Limb (tissue), 2 donors: ENCODE results near the gene IL6R.
"Not testable (repeated sequence)": the region's sequence is repeated elsewhere in the genome, so short reads cannot be mapped to it uniquely, and the experiment has no call there.

ENCODE experiments used
- DNase-seq, 2 donors: peaks; one replicate each; pipeline ENCODE4 v3.0.0-alpha.2; 2016; ENCODE audit errors: extremely low spot score in 2 of 2

Gene IL6R

GRCh38 chr1:154479764-154480421 lies 74.8 kb downstream of the IL6R start:
- DNase-seq = peak; percentile 80 to 81

GRCh38 chr1:154481053-154481452 lies 75.9 kb downstream of the IL6R start:
- no peak for DNase-seq

- no peak for DNase-seq
Observed at GRCh38 chr1:154483941-154484803, 79.0 kb downstream of the IL6R start.

- no peak for DNase-seq
Observed at GRCh38 chr1:154485106-154485505, 80.0 kb downstream of the IL6R start.

- DNase-seq = no peak
Observed at GRCh38 chr1:154485910-154486496, 80.9 kb downstream of the IL6R start.

GRCh38 chr1:154486756-154487155 lies 81.6 kb downstream of the IL6R start:
- DNase-seq = not testable (repeated sequence)

GRCh38 chr1:154488922-154489321 lies 83.8 kb downstream of the IL6R start:
- no peak for DNase-seq

- no peak for DNase-seq
Observed at GRCh38 chr1:154489695-154490274, 84.6 kb downstream of the IL6R start.

- DNase-seq = no peak
Observed at GRCh38 chr1:154490317-154490716, 85.2 kb downstream of the IL6R start.

GRCh38 chr1:154492115-154492514 lies 87.0 kb downstream of the IL6R start:
- no peak for DNase-seq

GRCh38 chr1:154493276-154493675 lies 88.1 kb downstream of the IL6R start:
- no peak for DNase-seq

- no peak for DNase-seq
Observed at GRCh38 chr1:154495496-154496273, 90.5 kb downstream of the IL6R start.

GRCh38 chr1:154496383-154496782 lies 91.2 kb downstream of the IL6R start:
- no peak for DNase-seq

- DNase-seq = no peak
Observed at GRCh38 chr1:154497026-154497806, 92.1 kb downstream of the IL6R start.

- DNase-seq = no peak
Observed at GRCh38 chr1:154499446-154499845, 94.3 kb downstream of the IL6R start.

- DNase-seq = no peak
Observed at GRCh38 chr1:154500533-154500932, 95.4 kb downstream of the IL6R start.

GRCh38 chr1:154501423-154502065 lies 96.4 kb downstream of the IL6R start:
- DNase-seq = peak in 1 of 2 donors; percentile 40

- peak in 1 of 2 donors; percentile 44 for DNase-seq
Observed at GRCh38 chr1:154502066-154502743, 97.1 kb downstream of the IL6R start, which contains the start of the genes SHE and TDRD10. Gene SHE (minus strand): TSS chr1:154502412. CDS start chr1:154502026, 386 bp downstream. Gene TDRD10 (plus strand): TSS chr1:154502219. CDS start chr1:154506904, 4,685 bp downstream.

- DNase-seq = peak in 1 of 2 donors; percentile 44
Observed at GRCh38 chr1:154502744-154503115, 97.6 kb downstream of the IL6R start.
